ENCODE measurements around the gene CARNS1. TPM values are rescaled to one million over a fixed set of nuclear protein-coding genes. Genes with fewer than 3 reads are reported as not detected.

CARNS1 gene
- total and polyA plus RNA-seq, 12 donors: 0.10 to 0.80 (median 0.35) TPM; not detected in 1

- Histone ChIP-seq H3K27me3 (no peaks in the 10 kb centered on the region), H3K36me3 (replicated peaks in 1 of 2) (peaks cover 0 to 29% of the 10 kb centered on the region in 2 donors), H3K9me3 (replicated peaks in 1 of 3) (no peaks in the 10 kb centered on the region), H3K4me3 (no peak overlapping the region), H3K27ac (peak overlapping the region in 1 of 5 donors; percentile 46), H3K4me1 (replicated peaks in 1 of 2) (peaks cover 23 to 47% of the 10 kb centered on the region in 2 donors)
- DNase-seq: no peak
- WGBS, 4 donors: 79 to 89% (median 83%) methylated on average over 5 to 31 of the region's 31 CpGs
- TF ChIP-seq CTCF (IDR thresholded peaks at IDR 0.05): no peak
- TF ChIP-seq POLR2A (IDR thresholded peaks at IDR 0.05): no peak
- intact Hi-C loops (cut with DNase I): loop anchor here in 1 of 2 donors (5.0 kb wide), 1 partner anchor 103 kb away; no protein-coding TSS in a partner anchor
Observed at GRCh38 chr11:67398661-67399563, 16.6 kb upstream of the CARNS1 start.

DNA sequence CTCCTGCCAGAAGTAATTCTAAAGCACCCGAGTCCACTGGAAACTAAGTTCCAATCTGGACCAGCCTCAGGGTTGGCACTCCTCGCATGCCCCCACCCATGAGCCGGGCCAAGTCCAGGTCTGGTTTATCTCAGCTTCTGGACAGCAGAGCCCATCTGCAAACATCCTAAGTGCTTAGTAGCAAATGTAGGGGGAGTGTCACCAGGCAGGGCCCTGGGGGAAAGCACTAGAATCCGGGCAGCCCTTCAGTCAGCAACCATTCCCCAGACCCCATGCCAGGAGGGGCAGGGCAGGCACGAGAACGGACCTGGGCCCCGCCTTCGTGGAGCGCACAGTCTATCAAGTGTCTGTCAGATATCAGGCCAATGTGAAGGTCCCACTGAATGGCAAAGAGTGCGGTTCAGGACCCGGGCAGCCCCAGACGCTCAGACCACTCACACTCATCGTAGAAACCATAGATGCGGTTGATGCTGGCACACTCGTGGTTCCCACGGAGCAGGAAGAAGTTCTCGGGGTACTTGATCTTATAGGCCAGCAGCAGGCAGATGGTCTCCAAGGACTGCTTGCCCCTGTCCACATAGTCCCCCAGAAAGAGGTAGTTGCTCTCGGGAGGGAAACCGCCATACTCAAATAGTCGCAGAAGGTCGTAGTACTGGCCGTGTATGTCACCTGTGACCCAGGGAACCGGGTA lies 15.1 kb upstream of the CARNS1 start:
- intact Hi-C loops (cut with DNase I): no loop called here
- peaks cover 0 to 29% of the 10 kb centered on the region in 2 donors for H3K36me3 ChIP-seq (replicated peaks in 1 of 2)
- TF ChIP-seq POLR2A (IDR thresholded peaks at IDR 0.05) (no peak), CTCF (IDR thresholded peaks at IDR 0.05) (no peak)
- 27 to 37% (median 32%) methylated on average over 8 to 23 of the region's 23 CpGs for WGBS, 4 donors
- H3K4me3 ChIP-seq: peak overlapping the region in 3 of 4 donors; percentile 66 to 99 (median 73)
- no peaks in the 10 kb centered on the region for H3K9me3 ChIP-seq (replicated peaks in 1 of 3)
- no peaks in the 10 kb centered on the region for H3K27me3 ChIP-seq
- peak overlapping the region in 3 of 5 donors; percentile 88 to 99 (median 88) for H3K27ac ChIP-seq
- H3K4me1 ChIP-seq (replicated peaks in 1 of 2): peaks cover 20 to 47% of the 10 kb centered on the region in 2 donors
- DNase-seq: peak in 1 of 7 donors; percentile 72

DNA sequence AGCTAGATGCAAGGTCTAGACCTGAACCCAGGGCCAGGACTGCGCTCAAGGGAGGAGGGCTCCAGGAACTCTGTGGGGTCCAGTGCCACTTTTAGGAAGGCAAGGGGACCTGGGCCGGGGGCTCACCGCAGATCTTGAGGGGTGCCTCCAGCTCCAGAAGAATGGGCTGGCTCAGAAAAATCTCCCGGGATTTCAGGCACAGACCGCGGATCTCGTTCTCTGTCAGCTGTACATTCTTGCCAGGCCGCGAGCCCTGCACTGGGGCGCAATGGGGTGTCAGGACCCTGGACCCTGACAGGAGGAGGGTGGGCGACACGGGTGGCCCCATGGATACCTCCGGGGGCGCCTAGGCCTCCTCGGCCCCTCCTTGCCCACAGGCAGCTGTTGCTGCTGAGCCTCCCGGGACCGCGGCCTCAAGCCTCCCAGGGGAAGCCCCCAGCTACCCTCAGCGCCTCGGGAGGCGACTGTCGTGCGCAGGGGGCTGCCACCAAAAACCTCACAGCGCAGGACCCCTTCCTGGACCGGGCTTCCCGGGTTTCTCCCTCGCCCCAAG lies 14.5 kb upstream of the CARNS1 start:
- intact Hi-C loops (cut with DNase I): no loop called here
- TF ChIP-seq POLR2A (IDR thresholded peaks at IDR 0.05) (no peak), CTCF (IDR thresholded peaks at IDR 0.05) (no peak)
- Histone ChIP-seq H3K27me3 (no peaks in the 10 kb centered on the region), H3K9me3 (replicated peaks in 1 of 3) (no peaks in the 10 kb centered on the region), H3K36me3 (replicated peaks in 1 of 2) (peaks cover 0 to 26% of the 10 kb centered on the region in 2 donors), H3K27ac (peak overlapping the region; percentile 60 to 99 (median 88)), H3K4me1 (replicated peaks in 1 of 2) (peaks cover 20 to 47% of the 10 kb centered on the region in 2 donors), H3K4me3 (peak overlapping the region; percentile 66 to 99 (median 78))
- 3 to 20% (median 9%) methylated on average over 2 to 27 of the region's 27 CpGs for WGBS, 4 donors
- DNase-seq: peak in 1 of 7 donors; percentile 35
